GM21447 (cell line): ENCODE measurements around the gene COL19A1.
A peak's percentile ranks its signal among the peaks of the same experiment; 100 is the strongest.

Experiments
- ATAC-seq: cut with Tn5 transposase; IDR thresholded peaks from one replicate; pipeline ENCODE4 v1.9.1; 2021; ENCODE audit not compliant: unreplicated experiment

COL19A1 gene

GRCh38 chr6:70163795-70164194 is 297.4 kb downstream of the COL19A1 start:
- no peak for ATAC-seq

GRCh38 chr6:70164556-70164955 is 298.2 kb downstream of the COL19A1 start:
- no peak for ATAC-seq

- ATAC-seq: peak; percentile 89
These were observed 300.0 kb downstream of the COL19A1 start for GRCh38 chr6:70166088-70166958.

- ATAC-seq: no peak
These were observed 302.5 kb downstream of the COL19A1 start for GRCh38 chr6:70168681-70169377.

- no peak for ATAC-seq
These were observed 304.9 kb downstream of the COL19A1 start for GRCh38 chr6:70171236-70171635.

- no peak for ATAC-seq
These were observed 305.9 kb downstream of the COL19A1 start for GRCh38 chr6:70172252-70172651.

GRCh38 chr6:70175770-70176169 is 309.4 kb downstream of the COL19A1 start:
- no peak for ATAC-seq

GRCh38 chr6:70176842-70177550 is 310.6 kb downstream of the COL19A1 start:
- ATAC-seq: no peak

GRCh38 chr6:70180183-70180900 is 314.0 kb downstream of the COL19A1 start:
- ATAC-seq: no peak

GRCh38 chr6:70180901-70181599 is 314.7 kb downstream of the COL19A1 start:
- ATAC-seq: peak; percentile 60

GRCh38 chr6:70183538-70183937 is 317.2 kb downstream of the COL19A1 start:
- no peak for ATAC-seq

- ATAC-seq: no peak
These were observed 318.4 kb downstream of the COL19A1 start for GRCh38 chr6:70184723-70185122.

- no peak for ATAC-seq
These were observed 320.1 kb downstream of the COL19A1 start for GRCh38 chr6:70186461-70186860.

GRCh38 chr6:70188202-70188601 is 321.8 kb downstream of the COL19A1 start:
- no peak for ATAC-seq

GRCh38 chr6:70194421-70194820 is 328.1 kb downstream of the COL19A1 start:
- no peak for ATAC-seq

- no peak for ATAC-seq
These were observed 330.2 kb downstream of the COL19A1 start for GRCh38 chr6:70196531-70196930.

GRCh38 chr6:70198785-70199184 is 332.4 kb downstream of the COL19A1 start:
- no peak for ATAC-seq

- ATAC-seq: no peak
These were observed 342.0 kb downstream of the COL19A1 start for GRCh38 chr6:70208235-70208790.

GRCh38 chr6:70210462-70210861 is 344.1 kb downstream of the COL19A1 start:
- no peak for ATAC-seq
